Psoas muscle (tissue), 8 donors: ENCODE data around the gene TRMT11. TPM values are rescaled to one million over a fixed set of nuclear protein-coding genes. Genes with fewer than 3 reads are reported as not detected.

ENCODE experiments used
- ATAC-seq, 4 donors: fragments of 200-7000 bp; cut with Tn5 transposase; one replicate each; pipeline ENCODE4 v1.9.1; 2020; ENCODE audit warnings: moderate library complexity in 3 of 4, mild to moderate bottlenecking in 2 of 4
- DNase-seq, 2 donors: peaks; one replicate each; pipeline ENCODE4 v3.0.0-alpha.2; 2020
- H3K27ac ChIP-seq: fragments of 200-600 bp; one replicate; pipeline ENCODE4 v1.8.0; 2022
- H3K27me3 ChIP-seq, 3 donors: fragments of 200-600 bp in 1 of 3; one replicate each; pipeline versions ENCODE4 v1.6.1 to v1.8.0; 2013 to 2022; ENCODE audit warnings: low read length in 2 of 3, mild to moderate bottlenecking in 2 of 3, moderate library complexity in 1 of 3; ENCODE audit not compliant: insufficient read depth in 3 of 3
- H3K36me3 ChIP-seq, 2 donors: fragments of 200-600 bp in 1 of 2; one replicate each; pipeline versions ENCODE4 v1.6.1 to v1.8.0; 2013 to 2022; ENCODE audit warnings: low read depth in 1 of 2, mild to moderate bottlenecking in 1 of 2, moderate library complexity in 1 of 2; ENCODE audit not compliant: insufficient read depth in 1 of 2
- H3K4me1 ChIP-seq: fragments of 200-600 bp; one replicate; pipeline ENCODE4 v1.8.0; 2022
- H3K4me3 ChIP-seq: fragments of 200-600 bp; one replicate; pipeline ENCODE4 v1.8.0; 2022; ENCODE audit warnings: mild to moderate bottlenecking
- H3K9me3 ChIP-seq: fragments of 200-600 bp; one replicate; pipeline ENCODE4 v1.8.0; 2022
- CTCF ChIP-seq: fragments of 200-600 bp; IDR thresholded peaks from one replicate; pipeline ENCODE4 v1.8.0; 2022; ENCODE audit warnings: antibody characterized with exemption
- WGBS, 3 donors: extraction: QIAGEN DNeasy Blood & Tissue Kit; methylation state at CpG; one replicate each; pipeline versions ENCODE4 v1.1.6 to v1.1.7; 2013; 5-methylcytosine and 5-hydroxymethylcytosine counted together
- intact Hi-C, 2 donors: fragments of 100-400 bp; cut with DNase I; formaldehyde crosslinking; loops; one replicate each; pipeline versions ENCODE4 v1.11.0 to v1.14.2; 2022
- polyA plus RNA-seq, 3 donors: library from polyadenylated mRNA; stranded (reverse); fragments of 200-250 nt; gene quantifications; one replicate each; pipeline ENCODE4 v1.2.3, GENCODE V29; 2013
- total RNA-seq, 4 donors: library from RNA; stranded (reverse); fragmentation: NEBNext Ultra II Directional in 2 of 4; extraction: Animal tissue kit (Norgen Biotek cat#: 25700) in 2 of 4; gene quantifications; one replicate each; pipeline versions ENCODE4 v1.2.1 to v1.2.4, GENCODE V29; 2021 to 2023
- donor health status: healthy with polysubstance abuse.
- donor health status: DM: no; HTN: no; CAD: no; lungs with moderate emphysema.
- donor health status: Bipolar disorder and iron deficiency.
- donor health status: healthy.
- donor health status: DM: yes; HTN: yes; CAD: no.
- donor health status: DM: no; HTN: no; CAD: no.
- donor health status: DM: no; HTN: no; CAD: no.
- donor health status: DM: yes; HTN: yes; CAD: no.

Gene TRMT11
- total and polyA plus RNA-seq, 7 donors = 4.1 to 9.3 (median 7.8) TPM

- no peak for ATAC-seq
- H3K9me3 ChIP-seq = no peaks in the 10 kb centered on the region
- H3K4me3 ChIP-seq = no peak overlapping the region
- DNase-seq = no peak
- H3K27ac ChIP-seq = no peak overlapping the region
- no peaks in the 10 kb centered on the region for H3K36me3 ChIP-seq
- no peaks in the 10 kb centered on the region for H3K27me3 ChIP-seq
- 88 to 90% (median 90%) methylated on average over 10 of the region's 10 CpGs for WGBS, 3 donors
- no peaks in the 10 kb centered on the region for H3K4me1 ChIP-seq
- intact Hi-C loops = no loop called here
- no peak for TF ChIP-seq CTCF
Measured at GRCh38 chr6:125942672-125943527, 43.4 kb upstream of the TRMT11 start.

GRCh38 chr6:125943528-125944433 is 42.6 kb upstream of the TRMT11 start:
- H3K27me3 ChIP-seq = peaks cover 0 to 3% (median 0%) of the 10 kb centered on the region in 3 donors
- DNase-seq = no peak
- no peak for TF ChIP-seq CTCF
- no peaks in the 10 kb centered on the region for H3K36me3 ChIP-seq
- intact Hi-C loops = no loop called here
- 87 to 93% (median 90%) methylated on average over 4 of the region's 4 CpGs for WGBS, 3 donors
- no peak overlapping the region for H3K27ac ChIP-seq
- H3K4me1 ChIP-seq = no peaks in the 10 kb centered on the region
- ATAC-seq = no peak
- no peaks in the 10 kb centered on the region for H3K9me3 ChIP-seq
- H3K4me3 ChIP-seq = no peak overlapping the region

GRCh38 chr6:125944434-125944816 is 41.9 kb upstream of the TRMT11 start:
- no peaks in the 10 kb centered on the region for H3K4me1 ChIP-seq
- H3K9me3 ChIP-seq = no peaks in the 10 kb centered on the region
- no peak for TF ChIP-seq CTCF
- no peaks in the 10 kb centered on the region for H3K36me3 ChIP-seq
- WGBS, 3 donors = 11 to 18% (median 13%) methylated on average over 5 of the region's 5 CpGs
- ATAC-seq (peak in 2 of 4 donors; percentile 37 to 52), DNase-seq (peak in 1 of 2 donors; percentile 30)
- intact Hi-C loops = no loop called here
- H3K27me3 ChIP-seq = peaks cover 0 to 3% (median 0%) of the 10 kb centered on the region in 3 donors
- no peak overlapping the region for H3K27ac ChIP-seq
- H3K4me3 ChIP-seq = no peak overlapping the region

- intact Hi-C loops = no loop called here
- no peak overlapping the region for H3K27ac ChIP-seq
- no peaks in the 10 kb centered on the region for H3K9me3 ChIP-seq
- WGBS, 3 donors = 54 to 65% (median 57%) methylated on average over 1 of the region's 1 CpG
- no peak for TF ChIP-seq CTCF
- DNase-seq = no peak
- no peak overlapping the region for H3K4me3 ChIP-seq
- ATAC-seq = no peak
- no peaks in the 10 kb centered on the region for H3K36me3 ChIP-seq
- peaks cover 0 to 3% (median 0%) of the 10 kb centered on the region in 3 donors for H3K27me3 ChIP-seq
- no peaks in the 10 kb centered on the region for H3K4me1 ChIP-seq
Measured at GRCh38 chr6:125944896-125945295, 41.4 kb upstream of the TRMT11 start.
